Left ventricle myocardium inferior (tissue), 1 donor: Measurements from ENCODE around the gene METTL4. TPM values are rescaled to one million over a fixed set of nuclear protein-coding genes. Genes with fewer than 3 reads are reported as not detected.

Experiments used
- DNase-seq: peaks from one replicate; pipeline ENCODE4 v3.0.0-alpha.2; 2020
- H3K27ac ChIP-seq: fragments of 200-600 bp; replicated peaks from 2 replicates; pipeline ENCODE4 v1.8.0; 2021
- H3K27me3 ChIP-seq: fragments of 200-600 bp; 2 replicates; pipeline ENCODE4 v1.8.0; 2021; ENCODE audit warnings: low read depth
- H3K36me3 ChIP-seq: fragments of 200-600 bp; 2 replicates; pipeline ENCODE4 v1.8.0; 2021
- H3K4me1 ChIP-seq: fragments of 200-600 bp; 2 replicates; pipeline ENCODE4 v1.8.0; 2021
- H3K4me3 ChIP-seq: fragments of 200-600 bp; 2 replicates; pipeline ENCODE4 v1.8.0; 2021; ENCODE audit warnings: mild to moderate bottlenecking, moderate library complexity
- H3K9me3 ChIP-seq: fragments of 200-600 bp; replicated peaks from 2 replicates; pipeline ENCODE4 v1.8.0; 2021
- CTCF ChIP-seq: fragments of 200-600 bp; IDR thresholded peaks from 2 replicates; pipeline ENCODE4 v1.8.0; 2021; ENCODE audit warnings: antibody characterized with exemption, mild to moderate bottlenecking, borderline replicate concordance
- intact Hi-C: fragments of 100-400 bp; cut with micrococcal nuclease; formaldehyde crosslinking; loops from one replicate; pipeline ENCODE4 v1.11.0; 2022
- total RNA-seq: library from RNA; stranded (reverse); fragmentation: NEBNext Ultra II Directional; extraction: Animal tissue kit (Norgen Biotek cat#: 25700); gene quantifications from one replicate; pipeline ENCODE4 v1.2.1, GENCODE V29; 2021
- donor health status: DM: no; HTN: yes; CAD: no; lungs with severe emphysema.

The METTL4 gene
- total RNA-seq, 1 donor from 2014 or later, result 7.8 TPM

GRCh38 chr18:2538844-2539243 is 32.5 kb downstream of the METTL4 start:
- TF ChIP-seq CTCF, result no peak
- DNase-seq, result no peak
- Histone ChIP-seq H3K36me3 (peaks cover 10% of the 10 kb centered on the region), H3K27me3 (no peaks in the 10 kb centered on the region), H3K4me3 (no peak overlapping the region), H3K9me3 (no peaks in the 10 kb centered on the region), H3K4me1 (no peaks in the 10 kb centered on the region), H3K27ac (no peak overlapping the region)
- intact Hi-C loops, result no loop called here

GRCh38 chr18:2538236-2538635 is 33.1 kb downstream of the METTL4 start:
- H3K27ac ChIP-seq, result no peak overlapping the region
- H3K36me3 ChIP-seq, result peaks cover 6% of the 10 kb centered on the region
- no peak overlapping the region for H3K4me3 ChIP-seq
- TF ChIP-seq CTCF, result no peak
- H3K9me3 ChIP-seq, result no peaks in the 10 kb centered on the region
- H3K4me1 ChIP-seq, result no peaks in the 10 kb centered on the region
- intact Hi-C loops, result no loop called here
- no peaks in the 10 kb centered on the region for H3K27me3 ChIP-seq
- no peak for DNase-seq

- no peak for TF ChIP-seq CTCF
- DNase-seq, result no peak
- Histone ChIP-seq H3K9me3 (peaks cover 8% of the 10 kb centered on the region), H3K27me3 (no peaks in the 10 kb centered on the region), H3K4me3 (no peak overlapping the region), H3K36me3 (peaks cover 12% of the 10 kb centered on the region), H3K4me1 (no peaks in the 10 kb centered on the region), H3K27ac (no peak overlapping the region)
- intact Hi-C loops, result no loop called here
Measured at GRCh38 chr18:2537296-2537695, 34.0 kb downstream of the METTL4 start.

GRCh38 chr18:2536493-2536892 is 34.8 kb downstream of the METTL4 start:
- TF ChIP-seq CTCF, result no peak
- Histone ChIP-seq H3K4me3 (no peak overlapping the region), H3K36me3 (peaks cover 12% of the 10 kb centered on the region), H3K9me3 (peaks cover 13% of the 10 kb centered on the region), H3K4me1 (no peaks in the 10 kb centered on the region), H3K27ac (no peak overlapping the region), H3K27me3 (no peaks in the 10 kb centered on the region)
- no peak for DNase-seq
- intact Hi-C loops, result no loop called here

GRCh38 chr18:2536063-2536462 is 35.2 kb downstream of the METTL4 start:
- no peak for DNase-seq
- Histone ChIP-seq H3K27me3 (no peaks in the 10 kb centered on the region), H3K36me3 (peaks cover 12% of the 10 kb centered on the region), H3K4me1 (no peaks in the 10 kb centered on the region), H3K27ac (no peak overlapping the region), H3K9me3 (peaks cover 13% of the 10 kb centered on the region), H3K4me3 (no peak overlapping the region)
- intact Hi-C loops, result no loop called here
- TF ChIP-seq CTCF, result no peak

GRCh38 chr18:2535419-2535910 is 35.8 kb downstream of the METTL4 start:
- no peak overlapping the region for H3K27ac ChIP-seq
- no peak for TF ChIP-seq CTCF
- H3K9me3 ChIP-seq, result peaks cover 13% of the 10 kb centered on the region
- no peak for DNase-seq
- no peak overlapping the region for H3K4me3 ChIP-seq
- H3K4me1 ChIP-seq, result no peaks in the 10 kb centered on the region
- intact Hi-C loops, result no loop called here
- peaks cover 9% of the 10 kb centered on the region for H3K36me3 ChIP-seq
- H3K27me3 ChIP-seq, result no peaks in the 10 kb centered on the region
